CD14-positive monocyte (primary cell): ENCODE results near the gene RBM22. TPM values are rescaled to one million over a fixed set of nuclear protein-coding genes. Genes with fewer than 3 reads are reported as not detected.

ENCODE experiments used
- DNase-seq, 3 donors: peaks; one replicate each; pipeline ENCODE4 v3.0.0-alpha.2; 2011 to 2022
- H2AFZ ChIP-seq: 2 replicates; pipeline ENCODE4 v1.6.0; 2012; ENCODE audit warnings: mild to moderate bottlenecking, low read depth, low read length, inconsistent platforms; ENCODE audit not compliant: insufficient read depth, poor library complexity, severe bottlenecking
- H3K27ac ChIP-seq, 2 donors: 1 replicate in 1 of 2; 2 replicates in 1 of 2; pipeline ENCODE4 v1.5.1; 2012 to 2013; ENCODE audit warnings: low read length in 2 of 2, control low read depth in 1 of 2, inconsistent platforms in 1 of 2, low read depth in 1 of 2, mild to moderate bottlenecking in 1 of 2
- H3K27me3 ChIP-seq, 2 donors: one replicate each; pipeline versions ENCODE4 v1.6.0 to v1.6.1; 2011 to 2013; ENCODE audit warnings: low read length in 2 of 2; ENCODE audit not compliant: control insufficient read depth in 2 of 2, insufficient read depth in 2 of 2
- H3K36me3 ChIP-seq, 2 donors: replicated peaks in 1 of 2; 1 replicate in 1 of 2; 2 replicates in 1 of 2; pipeline versions ENCODE4 v1.5.1 to v1.6.1; 2012 to 2013; ENCODE audit warnings: low read length in 2 of 2, control low read depth in 1 of 2, inconsistent platforms in 1 of 2, mild to moderate bottlenecking in 1 of 2; ENCODE audit not compliant: insufficient read depth in 2 of 2, control insufficient read depth in 1 of 2
- H3K4me1 ChIP-seq, 2 donors: 1 replicate in 1 of 2; 2 replicates in 1 of 2; pipeline versions ENCODE4 v1.5.1 to v1.6.1; 2012 to 2013; ENCODE audit warnings: low read length in 2 of 2, control low read depth in 1 of 2, inconsistent platforms in 1 of 2, mild to moderate bottlenecking in 1 of 2, moderate library complexity in 1 of 2; ENCODE audit not compliant: insufficient read depth in 2 of 2, control insufficient read depth in 1 of 2
- H3K4me2 ChIP-seq: replicated peaks from 2 replicates; pipeline ENCODE3; 2012; ENCODE audit warnings: low read length, moderate library complexity, mild to moderate bottlenecking; ENCODE audit not compliant: poor library complexity, severe bottlenecking; ENCODE audit errors: extremely low read depth
- H3K4me3 ChIP-seq, 3 experiments: fragments of 200-600 bp in 1 of 3; sonication (generic) in 1 of 3; replicated peaks in 1 of 3; 1 replicate in 2 of 3; 2 replicates in 1 of 3; pipeline ENCODE4 v1.5.1; 2011 to 2013; ENCODE audit warnings: low read length in 3 of 3, mild to moderate bottlenecking in 3 of 3, control low read depth in 2 of 3, low read depth in 2 of 3, inconsistent platforms in 1 of 3, moderate library complexity in 1 of 3
- H3K79me2 ChIP-seq: 2 replicates; pipeline ENCODE4 v1.6.0; 2012; ENCODE audit warnings: mild to moderate bottlenecking, control low read depth, inconsistent platforms, low read length, moderate library complexity; ENCODE audit not compliant: insufficient read depth
- H3K9ac ChIP-seq: 2 replicates; pipeline ENCODE4 v1.6.0; 2017; ENCODE audit warnings: low read length, mild to moderate bottlenecking; ENCODE audit not compliant: insufficient read depth, poor library complexity, severe bottlenecking
- H3K9me3 ChIP-seq, 2 donors: replicated peaks in 1 of 2; 1 replicate in 1 of 2; 2 replicates in 1 of 2; pipeline versions ENCODE4 v1.5.1 to v1.6.1; 2012 to 2013; ENCODE audit warnings: low read length in 2 of 2, control low read depth in 1 of 2; ENCODE audit not compliant: control insufficient read depth in 1 of 2, insufficient read depth in 1 of 2
- H4K20me1 ChIP-seq: 2 replicates; pipeline ENCODE4 v1.6.0; 2012; ENCODE audit warnings: mild to moderate bottlenecking, low read length, control low read depth, moderate library complexity; ENCODE audit not compliant: insufficient read depth
- H3K27ac Mint-ChIP-seq, 7 donors: one replicate each; pipeline ENCODE4 v1.8.0; 2020; ENCODE audit warnings: mild to moderate bottlenecking in 7 of 7, mixed read lengths in 7 of 7, moderate library complexity in 6 of 7, inconsistent platforms in 2 of 7
- H3K27me3 Mint-ChIP-seq, 3 donors: one replicate each; pipeline ENCODE4 v1.8.0; 2021 to 2022; ENCODE audit warnings: low read depth in 3 of 3, mild to moderate bottlenecking in 3 of 3, mixed read lengths in 3 of 3, moderate library complexity in 3 of 3, inconsistent platforms in 1 of 3
- H3K36me3 Mint-ChIP-seq, 2 donors: one replicate each; pipeline ENCODE4 v1.8.0; 2020; ENCODE audit warnings: mixed read lengths in 2 of 2, inconsistent platforms in 1 of 2, mild to moderate bottlenecking in 1 of 2
- H3K4me1 Mint-ChIP-seq: one replicate; pipeline ENCODE4 v1.8.0; 2020; ENCODE audit warnings: mild to moderate bottlenecking, mixed read lengths
- H3K4me3 Mint-ChIP-seq, 2 donors: one replicate each; pipeline ENCODE4 v1.8.0; 2020; ENCODE audit warnings: mild to moderate bottlenecking in 2 of 2, mixed read lengths in 2 of 2, moderate library complexity in 1 of 2
- H3K9me3 Mint-ChIP-seq, 7 donors: one replicate each; pipeline ENCODE4 v1.8.0; 2020 to 2022; ENCODE audit warnings: mixed read lengths in 7 of 7, mild to moderate bottlenecking in 6 of 7, moderate library complexity in 6 of 7, inconsistent platforms in 2 of 7
- CTCF ChIP-seq: fragments of 200-600 bp; IDR thresholded peaks from one replicate; pipeline ENCODE4 v1.8.0; 2022; ENCODE audit warnings: antibody characterized with exemption, mild to moderate bottlenecking
- WGBS: methylation state at CpG from one replicate; pipeline ENCODE4 v1.1.5; 2013; ENCODE audit warnings: missing lambda C conversion rate; ENCODE audit not compliant: insufficient coverage; 5-methylcytosine and 5-hydroxymethylcytosine counted together
- intact Hi-C, 2 donors: fragments of 100-400 bp; cut with micrococcal nuclease; formaldehyde crosslinking; loops; one replicate each; pipeline versions ENCODE4 v1.15.0 to v1.15.1; 2023
- polyA plus RNA-seq, 3 donors: library from polyadenylated mRNA; depleted of rRNA in 1 of 3; unstranded in 2 of 3; stranded (reverse) in 1 of 3; fragments of 300-500 nt in 2 of 3; fragments of >200 nt in 1 of 3; fragmentation: Illumina TruSeq in 2 of 3; gene quantifications; 1 replicate in 2 of 3; 2 replicates in 1 of 3; pipeline ENCODE4 v1.2.3, GENCODE V29; 2012 to 2021

RBM22 gene
- polyA plus RNA-seq, 3 donors: 37.9 to 68.4 (median 47.4) TPM

GRCh38 chr5:150653762-150654556, 46.9 kb downstream of the RBM22 start:
- DNase-seq: no peak
- Mint-ChIP-seq H3K9me3 (peaks cover 0 to 4% (median 0%) of the 10 kb centered on the region in 7 donors), H3K4me3 (no peak overlapping the region), H3K36me3 (no peaks in the 10 kb centered on the region), H3K4me1 (peaks cover 9% of the 10 kb centered on the region), H3K27me3 (peaks cover 4 to 15% (median 11%) of the 10 kb centered on the region in 3 donors), H3K27ac (no peak overlapping the region)
- no peaks in the 10 kb centered on the region for H3K79me2 ChIP-seq
- H3K9ac ChIP-seq: no peak overlapping the region
- H3K27me3 ChIP-seq: peaks cover 0 to 4% of the 10 kb centered on the region in 2 donors
- no peak overlapping the region for H2AFZ ChIP-seq
- intact Hi-C loops: loop anchor here in 1 of 2 donors (10.0 kb wide), 1 partner anchor 199 kb away; no protein-coding TSS in a partner anchor
- peaks cover 9 to 14% of the 10 kb centered on the region in 2 donors for H3K4me1 ChIP-seq
- H3K4me2 ChIP-seq: no peak overlapping the region
- no peaks in the 10 kb centered on the region for H3K9me3 ChIP-seq
- no peaks in the 10 kb centered on the region for H4K20me1 ChIP-seq
- H3K27ac ChIP-seq: no peak overlapping the region
- H3K36me3 ChIP-seq: no peaks in the 10 kb centered on the region
- 92% methylated on average over 1 of the region's 2 CpGs for WGBS
- no peak overlapping the region for H3K4me3 ChIP-seq
- no peak for TF ChIP-seq CTCF

GRCh38 chr5:150653145-150653761, 47.6 kb downstream of the RBM22 start:
- no peaks in the 10 kb centered on the region for H4K20me1 ChIP-seq
- no peak overlapping the region for H3K9ac ChIP-seq
- H3K4me3 ChIP-seq: no peak overlapping the region
- no peak overlapping the region for H3K4me3 Mint-ChIP-seq
- no peak overlapping the region for H3K4me2 ChIP-seq
- intact Hi-C loops: loop anchor here in 1 of 2 donors (10.0 kb wide), 1 partner anchor 198 kb away; no protein-coding TSS in a partner anchor
- no peaks in the 10 kb centered on the region for H3K79me2 ChIP-seq
- H3K4me1 ChIP-seq: peaks cover 9 to 14% of the 10 kb centered on the region in 2 donors
- no peak overlapping the region for H3K27ac Mint-ChIP-seq
- no peak for DNase-seq
- H3K4me1 Mint-ChIP-seq: peaks cover 9% of the 10 kb centered on the region
- H2AFZ ChIP-seq: no peak overlapping the region
- H3K9me3 ChIP-seq: no peaks in the 10 kb centered on the region
- H3K9me3 Mint-ChIP-seq: peaks cover 0 to 2% (median 0%) of the 10 kb centered on the region in 7 donors
- H3K36me3 ChIP-seq: no peaks in the 10 kb centered on the region
- peaks cover 4 to 15% (median 13%) of the 10 kb centered on the region in 3 donors for H3K27me3 Mint-ChIP-seq
- H3K27me3 ChIP-seq: peaks cover 0 to 4% of the 10 kb centered on the region in 2 donors
- no peak overlapping the region for H3K27ac ChIP-seq
- TF ChIP-seq CTCF: no peak
- 91% methylated on average over 4 of the region's 5 CpGs for WGBS
- no peaks in the 10 kb centered on the region for H3K36me3 Mint-ChIP-seq
